NCI-H2171 (cell line): ENCODE results near the gene PDE11A.
"Not testable (repeated sequence)": the region's sequence is repeated elsewhere in the genome, so short reads cannot be mapped to it uniquely, and the experiment has no call there.

Experiments used
- DNase-seq: peaks from one replicate; lab custom pipeline; 2025; lab: John Stamatoyannopoulos, UW

The PDE11A gene

DNA sequence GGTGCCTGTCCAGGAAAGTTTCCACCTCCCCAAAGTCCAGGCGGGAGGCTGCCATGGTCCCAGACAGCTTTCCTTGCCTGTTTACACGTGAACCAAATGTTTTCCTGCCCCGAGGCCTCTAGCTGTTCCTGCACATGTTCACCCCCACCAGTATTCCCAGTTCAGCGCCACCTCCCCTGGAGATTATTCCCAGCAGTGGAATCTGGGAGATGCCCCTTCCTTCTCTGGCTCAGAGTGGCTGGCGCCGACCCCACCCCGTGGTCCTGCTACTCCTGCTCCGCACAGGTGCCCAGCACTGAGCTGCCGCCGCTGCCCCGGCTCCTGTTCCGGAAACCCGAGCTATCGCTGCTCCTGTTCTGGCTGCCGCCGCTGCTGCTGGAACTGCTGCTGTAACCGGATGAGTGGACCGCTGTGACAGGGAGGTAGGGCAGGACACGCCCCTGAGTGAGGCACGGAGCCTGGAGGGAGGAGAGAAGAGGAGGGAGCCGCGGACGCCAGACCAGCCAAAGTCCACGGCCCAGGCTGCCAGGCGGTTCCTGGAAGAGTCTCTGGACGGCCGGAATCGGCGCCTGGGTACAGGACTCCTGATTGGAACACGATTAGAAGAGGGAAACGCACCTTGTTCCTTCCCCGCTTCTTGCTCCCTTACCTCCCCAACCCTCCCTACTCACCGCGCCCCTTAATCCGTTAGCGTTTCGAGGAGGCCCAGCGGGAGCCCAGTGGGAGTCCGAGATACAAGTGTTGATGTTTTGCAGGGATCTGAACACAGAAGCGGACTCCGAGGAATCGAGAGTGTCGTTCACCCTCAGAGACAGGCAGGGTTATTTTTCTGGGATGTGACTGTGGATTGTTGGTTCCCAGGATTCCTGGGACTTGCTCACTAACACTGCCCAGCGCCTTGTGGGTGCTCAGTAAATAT lies at the start of gene PDE11A:
TSS of gene PDE11A (minus strand) at position 395 of the 919 bp plus-strand sequence. CDS start at position 55, 340 bp downstream.
- DNase-seq: peak; percentile 42

DNA sequence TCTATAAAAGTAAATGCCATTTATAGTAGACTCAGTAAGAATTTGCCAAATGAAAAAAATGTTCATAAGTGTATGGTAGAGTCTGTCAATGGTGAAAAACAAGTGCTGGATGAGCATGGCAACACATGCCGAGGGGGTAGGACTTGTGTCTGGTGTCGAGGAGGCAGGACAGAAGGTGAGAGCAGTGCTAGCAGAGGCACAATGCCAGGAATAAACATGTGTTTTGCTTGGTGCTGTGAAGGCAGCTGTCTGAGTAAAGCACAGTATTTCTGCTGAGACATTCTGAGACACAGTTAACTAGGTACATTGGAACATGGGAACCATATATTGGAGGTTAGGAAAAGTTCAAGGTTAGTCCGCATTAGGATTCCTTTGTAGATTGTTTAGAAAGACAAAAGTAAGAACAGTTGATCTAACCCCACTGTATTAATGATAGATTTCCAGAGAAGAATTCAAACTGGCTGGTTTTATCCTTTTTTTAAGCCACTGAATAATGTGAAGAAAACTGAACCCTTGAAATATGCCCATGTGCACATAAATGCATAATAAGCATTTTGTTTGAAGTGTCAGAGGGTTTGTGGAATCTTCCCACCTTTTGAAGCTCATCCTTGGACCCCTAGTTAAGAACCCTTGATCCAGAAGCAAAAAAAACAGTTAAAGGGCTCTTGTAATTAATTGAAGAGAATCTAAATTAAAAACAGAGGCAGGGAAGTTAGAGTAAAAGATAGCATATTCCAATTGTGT lies 46.8 kb upstream of the PDE11A start:
- peak; percentile 63 for DNase-seq

DNA sequence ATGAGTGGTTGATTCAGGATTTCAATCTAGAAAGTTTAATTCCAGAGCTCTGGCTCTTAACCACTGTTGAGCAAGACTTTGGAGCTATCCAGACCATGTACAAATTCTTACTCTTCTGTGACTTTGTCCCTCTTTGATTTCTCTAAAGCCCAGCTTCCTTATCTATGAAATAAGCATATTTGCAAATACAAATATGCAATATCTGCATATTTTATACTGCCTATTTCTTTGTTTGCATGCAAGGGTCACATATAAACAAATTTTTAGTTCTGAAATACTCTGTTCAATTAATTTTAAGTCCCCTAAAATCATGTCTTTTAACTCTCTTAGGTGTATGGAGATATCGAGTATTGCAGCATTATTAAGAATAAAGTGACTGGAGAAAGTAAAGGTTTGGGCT lies 45.1 kb upstream of the PDE11A start:
- no peak for DNase-seq

DNA sequence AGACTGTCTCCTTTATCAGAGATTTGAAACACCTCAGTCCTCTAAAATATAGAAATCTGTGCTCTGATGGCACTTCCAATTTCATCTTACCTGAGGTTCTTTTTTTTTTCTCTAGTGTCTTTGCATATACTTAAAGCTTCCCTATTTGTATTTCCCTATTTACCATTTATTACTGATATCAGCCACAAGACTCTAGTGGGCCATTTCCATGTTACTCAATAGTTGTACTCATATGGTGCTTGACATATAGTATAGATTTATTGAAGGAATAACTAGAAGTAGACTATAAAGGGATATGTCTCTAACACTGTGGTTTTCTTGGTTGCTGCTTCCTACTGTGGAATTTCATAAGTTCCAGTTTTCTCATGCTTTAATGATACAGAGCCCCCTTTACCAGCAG lies 42.7 kb upstream of the PDE11A start:
- DNase-seq: no peak

DNA sequence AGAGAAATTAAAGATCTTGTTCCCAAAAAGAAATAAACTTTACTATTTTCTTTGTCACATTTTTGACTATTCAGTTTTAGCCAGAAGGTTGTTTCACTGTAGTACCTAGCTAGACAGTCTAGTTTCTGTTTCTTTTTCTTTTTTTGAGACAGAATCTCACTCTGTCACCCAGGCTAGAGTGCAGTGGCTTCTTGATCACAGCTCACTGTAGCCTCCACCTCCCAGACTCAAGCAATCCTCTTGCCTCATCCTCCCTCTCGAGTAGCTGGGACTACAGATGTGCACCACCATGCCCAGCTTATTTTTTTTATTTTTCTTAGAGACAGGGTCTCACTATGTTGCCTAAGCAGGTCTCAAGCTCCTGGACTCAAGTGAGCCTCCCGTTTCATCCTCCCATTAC lies 41.9 kb upstream of the PDE11A start:
- DNase-seq: no peak

DNA sequence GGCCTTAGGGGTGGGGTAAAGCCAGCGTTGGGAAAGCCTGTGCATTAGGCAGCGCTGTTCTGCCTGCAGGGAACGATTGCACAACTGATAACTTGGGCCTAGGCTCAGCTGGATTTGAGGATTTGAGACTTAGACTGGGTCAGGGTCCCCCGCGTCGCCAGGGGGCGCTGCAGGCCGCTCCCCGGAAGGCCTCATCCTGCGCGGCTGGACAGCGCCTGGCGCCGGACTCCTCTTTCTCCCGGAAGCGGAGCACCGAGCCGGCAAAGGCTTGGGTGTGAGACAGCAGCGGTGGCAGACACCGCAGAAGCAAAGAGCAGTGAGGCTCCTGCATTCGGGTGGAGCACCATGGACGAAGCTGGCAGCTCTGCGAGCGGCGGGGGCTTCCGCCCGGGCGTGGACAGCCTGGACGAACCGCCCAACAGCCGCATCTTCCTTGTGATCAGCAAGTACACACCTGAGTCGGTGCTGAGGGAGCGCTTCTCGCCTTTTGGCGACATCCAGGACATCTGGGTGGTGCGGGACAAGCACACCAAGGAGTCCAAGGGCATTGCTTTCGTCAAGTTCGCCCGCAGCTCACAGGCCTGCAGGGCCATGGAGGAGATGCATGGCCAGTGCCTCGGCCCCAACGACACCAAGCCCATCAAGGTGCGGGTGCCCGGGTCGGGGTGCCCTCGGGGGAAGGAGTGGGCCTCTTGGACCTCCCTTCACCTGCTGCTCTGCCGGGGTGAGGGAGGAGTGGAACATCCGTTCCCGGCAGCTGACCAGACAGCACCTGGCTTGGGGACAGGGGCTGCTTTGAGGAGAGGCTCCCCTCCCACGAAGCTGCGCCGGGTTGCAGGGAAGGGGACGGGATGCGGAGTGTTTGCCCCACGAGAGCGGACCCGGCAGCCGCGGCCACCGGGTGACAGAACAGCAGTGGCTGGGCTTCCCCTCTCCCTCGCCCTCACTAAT lies 39.9 kb upstream of the PDE11A start, which contains the start of gene RBM45:
TSS of gene RBM45 (plus strand) at position 236 of the 951 bp plus-strand sequence. CDS start at position 346, 110 bp downstream.
- peak; percentile 75 for DNase-seq

DNA sequence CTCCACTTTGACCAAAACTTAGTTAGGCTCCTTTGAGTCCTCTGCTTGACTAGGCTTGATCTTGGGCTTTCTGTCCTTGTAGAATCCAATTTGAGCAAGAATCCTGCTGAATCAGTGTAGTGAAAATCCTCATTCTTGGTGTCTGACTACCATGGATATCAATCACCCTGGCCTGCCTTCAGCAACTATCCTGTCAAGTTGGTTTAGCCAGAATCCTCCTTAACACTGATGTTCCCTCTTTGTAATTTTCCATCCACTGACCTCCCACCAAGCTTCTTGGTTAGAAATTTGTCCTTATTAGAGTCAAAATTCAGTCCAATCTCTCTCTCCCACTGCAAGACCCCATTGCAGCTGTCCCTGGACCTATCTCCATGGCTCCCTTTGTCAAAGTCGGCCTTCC lies 39.2 kb upstream of the PDE11A start:
- DNase-seq: no peak

DNA sequence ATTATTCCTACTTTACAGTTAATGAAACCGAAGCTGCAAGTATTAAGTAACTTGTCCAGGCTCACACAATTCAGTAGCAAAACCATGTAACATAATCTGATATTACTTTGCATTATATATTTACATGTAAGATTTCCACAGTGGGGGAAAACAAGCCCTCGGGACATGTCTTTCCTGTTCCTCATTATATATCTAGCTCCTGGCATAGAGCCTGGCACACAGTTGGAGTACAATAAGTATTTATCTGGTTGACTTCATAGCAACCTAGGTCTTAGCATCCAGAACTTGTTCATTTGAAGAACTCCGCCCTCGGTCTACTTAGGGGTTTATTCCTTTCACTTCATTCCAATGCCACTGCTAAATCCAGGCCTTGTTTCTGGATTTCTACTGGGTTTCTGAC lies 38.1 kb upstream of the PDE11A start:
- no peak for DNase-seq

DNA sequence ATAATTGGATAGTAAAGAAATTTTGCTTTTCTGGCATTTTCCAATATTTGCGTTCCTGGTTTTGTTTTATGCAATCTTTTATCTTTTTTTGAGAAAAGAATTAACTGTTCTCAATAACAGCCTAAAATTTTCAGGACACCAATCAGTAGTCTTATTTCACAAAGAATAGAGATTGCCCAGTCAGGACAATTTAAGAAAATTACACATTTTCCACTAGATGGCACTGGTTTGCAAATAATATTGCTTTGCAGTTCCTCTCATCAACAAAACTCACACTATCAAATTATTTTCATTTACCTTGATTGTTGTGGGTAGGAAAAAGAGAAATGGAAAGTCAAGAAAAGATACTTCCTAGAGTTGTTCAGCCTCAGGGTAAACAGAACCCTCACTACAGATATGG lies 37.2 kb upstream of the PDE11A start:
- DNase-seq: peak; percentile 29

DNA sequence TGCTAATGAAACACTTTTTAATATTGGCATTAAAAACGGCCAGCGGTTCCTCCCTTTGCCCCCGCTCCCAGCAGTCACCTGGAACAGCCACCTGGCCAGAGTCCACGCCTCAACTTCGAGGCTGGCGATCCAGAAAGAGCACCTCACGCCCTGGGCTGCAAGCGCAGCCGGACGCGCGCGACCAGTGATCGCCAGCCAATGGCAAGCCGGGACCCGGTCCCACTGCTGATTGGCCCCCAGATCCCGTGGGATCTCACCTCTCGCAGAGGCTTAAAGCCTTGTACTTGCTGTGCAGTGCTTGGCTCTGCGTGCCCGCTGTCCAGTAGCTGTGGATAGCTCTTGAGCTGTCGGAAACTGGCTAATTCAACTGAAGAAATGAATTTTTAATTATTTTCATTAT lies 35.6 kb upstream of the PDE11A start:
- no peak for DNase-seq

DNA sequence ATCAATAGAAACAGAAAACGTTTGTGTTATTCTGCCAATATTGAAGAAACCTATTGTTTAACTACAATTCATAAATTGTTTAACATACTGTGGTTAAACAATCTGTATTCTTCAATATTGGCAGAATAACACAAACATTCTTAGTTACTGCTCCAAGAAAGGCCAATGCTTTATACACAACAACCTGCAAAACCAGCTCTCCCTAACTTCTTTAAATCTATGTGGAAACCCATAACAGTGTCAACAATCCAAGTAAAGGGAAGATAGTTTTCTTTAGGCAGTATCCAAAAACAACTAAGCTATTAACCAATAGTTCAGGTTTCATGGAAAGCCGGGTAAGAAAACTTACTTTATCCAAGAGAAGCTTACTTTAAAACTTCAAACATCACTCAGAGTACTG lies 33.5 kb upstream of the PDE11A start:
- DNase-seq: no peak

DNA sequence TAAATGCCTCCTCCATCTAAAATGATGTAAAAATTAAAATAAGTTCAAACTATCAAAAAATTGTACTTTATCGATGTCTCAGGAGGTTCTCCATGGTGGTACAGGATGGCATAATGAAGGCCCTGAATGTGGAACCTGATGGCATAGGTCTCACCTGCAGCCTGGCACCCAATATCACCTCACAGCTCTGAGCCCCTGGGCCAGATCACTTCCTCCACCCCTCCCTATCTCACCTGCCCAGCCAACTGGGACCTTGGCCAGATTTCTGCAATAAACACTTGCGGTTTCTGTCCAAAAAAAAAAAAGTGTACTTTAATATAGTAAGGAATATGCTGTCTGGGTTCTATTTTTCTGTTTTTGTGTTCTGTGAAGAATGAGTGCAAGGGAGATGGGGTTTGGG lies 33.0 kb upstream of the PDE11A start:
- no peak for DNase-seq

DNA sequence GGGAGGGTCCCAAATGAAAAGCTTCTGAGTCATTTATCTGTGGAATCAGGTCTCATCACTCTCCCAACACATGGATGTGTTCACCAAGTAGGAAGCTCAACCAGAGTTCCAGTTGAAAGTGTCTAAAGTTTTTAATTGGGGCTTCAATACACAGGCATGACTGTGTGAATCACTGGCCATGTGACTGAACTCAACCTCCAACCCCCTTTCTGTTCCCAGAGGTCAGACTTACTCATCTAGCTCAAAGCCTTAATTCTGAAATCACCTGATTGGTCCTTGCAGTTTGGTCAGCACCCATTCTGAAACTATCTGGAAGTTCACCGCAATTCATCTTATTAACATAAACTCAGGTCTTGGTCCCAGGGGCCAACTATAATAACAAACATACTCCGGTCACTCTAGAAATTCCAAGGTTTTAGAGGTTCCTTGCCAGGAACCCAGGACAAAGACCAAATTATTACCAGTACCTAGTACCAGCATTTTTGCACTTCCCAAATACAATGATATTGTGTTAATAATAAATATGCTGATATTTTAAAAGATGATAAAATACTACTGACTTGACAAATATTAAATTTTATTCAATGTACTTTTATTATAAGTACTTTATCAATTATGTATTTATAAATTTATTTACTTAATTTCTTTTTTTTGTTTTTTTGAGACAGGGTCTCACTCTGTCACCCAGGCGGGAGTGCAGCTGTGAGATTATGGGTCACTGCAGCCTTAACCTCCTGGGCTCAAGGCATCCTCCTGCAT lies 28.9 kb upstream of the PDE11A start:
- no peak for DNase-seq

DNA sequence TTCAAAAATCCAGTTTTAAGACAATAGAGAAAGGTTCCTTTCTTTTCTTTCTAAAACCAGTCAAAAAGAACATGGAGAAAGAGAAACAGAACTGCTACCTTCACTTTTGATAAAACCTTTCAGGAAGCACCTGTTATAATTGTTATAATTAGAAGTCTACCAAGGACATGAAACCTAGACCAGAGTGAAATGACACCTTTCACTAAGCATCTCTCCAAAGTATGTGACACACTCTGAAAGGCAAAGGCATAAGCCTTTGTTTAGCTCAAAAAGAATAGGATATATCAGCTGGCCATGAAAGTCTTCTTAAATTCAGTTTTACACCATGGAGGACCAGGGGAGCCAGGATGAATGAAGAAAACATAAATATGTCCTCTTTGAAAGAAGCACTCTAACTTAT lies 20.9 kb upstream of the PDE11A start:
- no peak for DNase-seq

DNA sequence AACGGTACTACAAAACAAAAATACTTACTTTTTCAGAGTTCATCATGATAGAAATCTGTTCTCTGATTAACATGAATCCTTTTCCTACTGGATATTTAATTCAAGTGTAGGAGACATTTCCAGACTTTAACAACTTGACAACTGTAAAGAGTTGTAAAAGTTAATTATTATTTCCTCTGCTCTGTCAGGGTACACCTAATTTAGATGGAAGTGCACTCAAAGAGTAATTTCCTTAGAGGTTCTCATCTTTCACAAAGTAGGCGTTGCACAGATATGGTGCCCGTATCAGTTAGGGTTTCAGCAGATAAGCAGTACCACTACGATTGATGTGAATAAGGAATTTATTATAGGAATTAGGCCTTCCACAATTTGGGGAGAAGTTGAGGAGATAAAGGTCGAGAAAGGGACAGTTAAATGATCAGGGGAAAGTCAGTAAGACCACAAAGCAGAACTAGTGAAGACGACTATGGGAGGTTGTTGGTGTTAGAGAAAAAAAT lies 16.2 kb upstream of the PDE11A start:
- no peak for DNase-seq

DNA sequence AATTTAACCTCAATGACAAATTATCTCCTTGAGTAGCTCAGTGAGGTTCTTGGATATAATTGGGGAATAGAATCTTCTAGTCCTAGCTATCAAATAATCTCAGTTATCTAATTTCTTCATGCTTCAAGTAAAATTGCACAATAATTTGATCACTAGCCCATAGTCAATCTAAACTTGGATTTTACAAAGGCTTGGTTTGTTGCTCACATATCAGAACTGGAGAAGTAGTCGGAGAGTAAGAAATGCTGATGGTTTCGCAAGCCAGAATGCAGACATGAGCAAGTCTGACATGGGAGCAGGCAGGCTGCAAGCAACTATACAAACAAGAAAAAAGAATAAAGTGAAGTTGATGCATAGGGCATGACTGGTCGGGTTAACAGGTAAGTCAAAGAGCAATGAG lies 11.7 kb upstream of the PDE11A start:
- DNase-seq: no peak

DNA sequence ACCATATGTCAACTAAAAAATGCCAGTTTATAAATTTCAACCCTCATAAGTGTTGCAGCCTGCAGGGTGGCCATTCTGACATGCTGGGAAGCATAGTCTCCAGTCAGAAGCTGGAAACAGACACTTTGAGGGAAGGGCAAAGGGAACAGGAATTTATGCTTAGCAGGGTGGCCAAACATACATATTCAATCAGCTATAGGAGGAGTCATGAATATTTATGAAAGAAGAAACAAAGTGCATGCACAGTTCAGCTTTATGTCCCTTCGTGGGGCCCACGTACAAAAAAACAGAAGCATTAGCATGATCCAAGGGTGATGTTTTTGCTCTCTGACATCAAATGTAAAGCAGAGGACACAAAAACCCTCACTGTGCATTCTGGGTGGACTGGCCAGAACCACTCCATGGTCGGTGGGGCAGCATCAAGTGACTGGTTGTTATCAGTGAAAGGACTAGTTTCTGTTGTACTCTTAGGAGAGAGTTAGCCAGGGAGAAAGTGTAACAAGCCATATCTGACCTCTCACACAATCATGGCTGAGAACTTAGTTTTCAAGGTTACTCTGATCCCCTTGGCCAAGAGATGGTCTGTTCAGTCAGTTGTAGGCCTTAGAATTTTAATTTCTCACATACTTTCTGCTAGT lies 9.9 kb upstream of the PDE11A start:
- DNase-seq: no peak

DNA sequence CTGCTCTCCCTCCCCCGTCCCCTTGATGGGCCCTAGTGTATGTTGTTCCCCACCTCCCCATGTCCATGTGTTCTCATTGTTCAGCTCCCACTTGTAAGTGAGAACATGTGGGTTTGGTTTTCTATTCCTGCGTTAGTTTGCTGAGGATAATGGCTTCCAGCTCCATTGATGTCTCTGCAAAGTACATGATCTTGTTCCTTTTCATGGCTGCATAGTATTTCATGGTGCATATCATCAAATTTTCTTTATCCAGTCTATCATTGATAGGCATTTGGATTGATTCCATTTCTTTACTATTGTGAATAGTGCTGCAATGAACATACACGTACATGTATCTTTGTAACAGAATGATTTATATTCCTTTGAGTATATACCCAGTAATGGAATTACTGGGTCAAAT lies 6.7 kb upstream of the PDE11A start:
- DNase-seq: not testable (repeated sequence)

DNA sequence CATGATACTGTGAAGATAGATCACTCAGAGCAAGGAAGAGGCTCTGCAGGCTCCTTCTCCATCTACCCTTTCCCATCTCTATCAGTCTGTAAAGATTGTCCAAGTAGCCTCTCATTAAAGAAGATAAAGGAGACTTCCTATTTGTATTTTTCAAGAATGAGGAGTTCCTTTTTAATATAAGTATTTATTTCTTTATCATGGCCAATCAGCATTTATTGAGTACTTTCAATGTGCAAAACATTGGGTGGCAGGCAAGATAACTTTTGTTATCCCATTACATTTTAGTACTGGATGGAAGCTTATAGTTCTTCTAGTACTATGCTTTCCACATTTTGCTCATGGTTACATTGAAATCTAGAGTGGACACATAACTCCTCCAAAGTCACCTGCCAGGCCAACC lies 3.6 kb upstream of the PDE11A start:
- no peak for DNase-seq

DNA sequence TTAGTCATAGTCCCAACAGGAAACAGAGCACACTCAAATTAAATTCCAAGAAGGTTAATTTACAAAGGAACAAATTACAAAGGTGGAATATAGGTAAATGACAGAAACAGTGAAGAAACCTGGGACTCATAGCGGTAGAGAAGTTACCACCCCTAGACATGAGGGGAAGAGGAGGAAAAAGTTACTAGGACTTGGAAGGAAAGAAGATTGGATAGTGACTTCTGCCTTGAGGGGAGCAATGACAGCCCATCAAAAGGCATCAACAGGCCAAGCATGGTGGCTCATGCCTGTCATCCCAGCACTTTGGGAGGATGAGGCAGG lies 2.4 kb upstream of the PDE11A start:
- no peak for DNase-seq
